MCF 10A (cell line): ENCODE data around the gene PTX3. TPM values are rescaled to one million over a fixed set of nuclear protein-coding genes. Genes with fewer than 3 reads are reported as not detected.

Source experiments
- BruUV-seq: library from RNA; stranded (reverse); fragments of 400-500 nt; replicated peaks from 2 replicates; lab custom pipeline; 2021; lab: Mats Ljungman, UMichigan
- CTCF ChIA-PET: fragments of 300-600 bp; sonication (Branson Sonifier 250); formaldehyde crosslinking; extraction: SDS; loops from one replicate; lab custom pipeline; 2021; ENCODE audit warnings: antibody characterized with exemption, inconsistent platforms; lab: Yijun Ruan, JAX
- POLR2A ChIA-PET: fragments of 300-600, 350-650 bp; sonication (Branson Sonifier 250); formaldehyde crosslinking; extraction: SDS; loops from one replicate; lab custom pipeline; 2020; ENCODE audit warnings: antibody characterized with exemption, inconsistent platforms; lab: Yijun Ruan, JAX
- DNase-seq: peaks from one replicate; pipeline ENCODE4 v3.0.0-alpha.2; 2018; ENCODE audit not compliant: unreplicated experiment
- H3K27ac Mint-ChIP-seq: one replicate; pipeline ENCODE4 v1.8.0; 2022; ENCODE audit warnings: mild to moderate bottlenecking, low read depth, mixed read lengths; ENCODE audit not compliant: unreplicated experiment
- H3K27me3 Mint-ChIP-seq: one replicate; pipeline ENCODE4 v1.8.0; 2022; ENCODE audit warnings: mixed read lengths; ENCODE audit not compliant: insufficient read depth, unreplicated experiment
- H3K36me3 Mint-ChIP-seq: one replicate; pipeline ENCODE4 v1.8.0; 2022; ENCODE audit warnings: mild to moderate bottlenecking, moderate library complexity, mixed read lengths; ENCODE audit not compliant: insufficient read depth, unreplicated experiment
- H3K4me1 Mint-ChIP-seq: one replicate; pipeline ENCODE4 v1.8.0; 2022; ENCODE audit warnings: mixed read lengths; ENCODE audit not compliant: insufficient read depth, unreplicated experiment
- H3K4me3 Mint-ChIP-seq: one replicate; pipeline ENCODE4 v1.8.0; 2022; ENCODE audit warnings: mild to moderate bottlenecking, moderate library complexity, mixed read lengths; ENCODE audit not compliant: unreplicated experiment
- H3K9me3 Mint-ChIP-seq: one replicate; pipeline ENCODE4 v1.8.0; 2022; ENCODE audit warnings: mixed read lengths; ENCODE audit not compliant: unreplicated experiment
- CTCF ChIP-seq: fragments of 200-600 bp; IDR thresholded peaks from one replicate; pipeline ENCODE4 v1.8.0; 2022; ENCODE audit warnings: antibody characterized with exemption, mild to moderate bottlenecking; ENCODE audit not compliant: unreplicated experiment
- intact Hi-C: fragments of 100-400 bp; cut with micrococcal nuclease; formaldehyde crosslinking; loops from 2 replicates; pipeline ENCODE4 v1.14.1; 2022
- total RNA-seq: library from RNA; stranded (reverse); gene quantifications from 2 replicates; pipeline ENCODE4 v1.2.3, GENCODE V29; 2022

The PTX3 gene
- total RNA-seq, 1 experiment from 2014 or later, result 217 TPM

GRCh38 chr3:157467200-157467599, 30.6 kb downstream of the PTX3 start:
- intact Hi-C loops, result no loop called here
- DNase-seq, result peak; percentile 13
- no peak overlapping the region for H3K27ac Mint-ChIP-seq
- H3K36me3 Mint-ChIP-seq, result no peaks in the 10 kb centered on the region
- H3K9me3 Mint-ChIP-seq, result no peaks in the 10 kb centered on the region
- H3K4me1 Mint-ChIP-seq, result peaks cover 17% of the 10 kb centered on the region
- H3K27me3 Mint-ChIP-seq, result no peaks in the 10 kb centered on the region
- H3K4me3 Mint-ChIP-seq, result no peak overlapping the region
- ChIA-PET CTCF (interaction anchor here (0.6 to 2.3 kb wide), 3 partner anchors 25 to 268 kb away, joined by 3 to 8 read pairs (median 4); no protein-coding TSS in a partner anchor), POLR2A (no interaction called here)
- TF ChIP-seq CTCF, result no peak
- no TSS peak for BruUV-seq

GRCh38 chr3:157469561-157470294, 33.1 kb downstream of the PTX3 start:
- Mint-ChIP-seq H3K4me3 (no peak overlapping the region), H3K36me3 (no peaks in the 10 kb centered on the region), H3K4me1 (peaks cover 17% of the 10 kb centered on the region), H3K27ac (no peak overlapping the region), H3K9me3 (no peaks in the 10 kb centered on the region), H3K27me3 (no peaks in the 10 kb centered on the region)
- TF ChIP-seq CTCF, result no peak
- no TSS peak for BruUV-seq
- peak; percentile 15 for DNase-seq
- intact Hi-C loops, result no loop called here
- CTCF ChIA-PET, result no interaction called here
- POLR2A ChIA-PET, result no interaction called here

GRCh38 chr3:157471064-157471463, 34.4 kb downstream of the PTX3 start:
- H3K36me3 Mint-ChIP-seq, result no peaks in the 10 kb centered on the region
- H3K4me3 Mint-ChIP-seq, result no peak overlapping the region
- H3K27ac Mint-ChIP-seq, result no peak overlapping the region
- ChIA-PET POLR2A (no interaction called here), CTCF (no interaction called here)
- no peak for DNase-seq
- no peaks in the 10 kb centered on the region for H3K27me3 Mint-ChIP-seq
- H3K9me3 Mint-ChIP-seq, result no peaks in the 10 kb centered on the region
- no TSS peak for BruUV-seq
- TF ChIP-seq CTCF, result no peak
- peaks cover 17% of the 10 kb centered on the region for H3K4me1 Mint-ChIP-seq
- intact Hi-C loops, result no loop called here

GRCh38 chr3:157472648-157473047, 36.0 kb downstream of the PTX3 start:
- CTCF ChIA-PET, result interaction anchor here (1.0 kb wide), 1 partner anchor 271 kb away, joined by 4 read pairs; no protein-coding TSS in a partner anchor
- TF ChIP-seq CTCF, result no peak

More at GRCh38 chr3:157472648-157473047, 36.0 kb downstream of the PTX3 start:
- DNase-seq, result no peak
- POLR2A ChIA-PET, result interaction anchor here (1.0 kb wide), 1 partner anchor 268 kb away, joined by 3 read pairs; no protein-coding TSS in a partner anchor
- no TSS peak for BruUV-seq
- Mint-ChIP-seq H3K4me3 (no peak overlapping the region), H3K36me3 (no peaks in the 10 kb centered on the region), H3K9me3 (no peaks in the 10 kb centered on the region), H3K4me1 (peaks cover 8% of the 10 kb centered on the region), H3K27me3 (no peaks in the 10 kb centered on the region), H3K27ac (no peak overlapping the region)
- intact Hi-C loops, result no loop called here
